HG03354 (cell line): ENCODE measurements around the gene SHISA6.

Experiments
- ATAC-seq: cut with Tn5 transposase; IDR thresholded peaks from one replicate; pipeline ENCODE4 v1.9.1; 2021; ENCODE audit warnings: mild to moderate bottlenecking; ENCODE audit not compliant: unreplicated experiment, poor library complexity, severe bottlenecking

Gene SHISA6

DNA sequence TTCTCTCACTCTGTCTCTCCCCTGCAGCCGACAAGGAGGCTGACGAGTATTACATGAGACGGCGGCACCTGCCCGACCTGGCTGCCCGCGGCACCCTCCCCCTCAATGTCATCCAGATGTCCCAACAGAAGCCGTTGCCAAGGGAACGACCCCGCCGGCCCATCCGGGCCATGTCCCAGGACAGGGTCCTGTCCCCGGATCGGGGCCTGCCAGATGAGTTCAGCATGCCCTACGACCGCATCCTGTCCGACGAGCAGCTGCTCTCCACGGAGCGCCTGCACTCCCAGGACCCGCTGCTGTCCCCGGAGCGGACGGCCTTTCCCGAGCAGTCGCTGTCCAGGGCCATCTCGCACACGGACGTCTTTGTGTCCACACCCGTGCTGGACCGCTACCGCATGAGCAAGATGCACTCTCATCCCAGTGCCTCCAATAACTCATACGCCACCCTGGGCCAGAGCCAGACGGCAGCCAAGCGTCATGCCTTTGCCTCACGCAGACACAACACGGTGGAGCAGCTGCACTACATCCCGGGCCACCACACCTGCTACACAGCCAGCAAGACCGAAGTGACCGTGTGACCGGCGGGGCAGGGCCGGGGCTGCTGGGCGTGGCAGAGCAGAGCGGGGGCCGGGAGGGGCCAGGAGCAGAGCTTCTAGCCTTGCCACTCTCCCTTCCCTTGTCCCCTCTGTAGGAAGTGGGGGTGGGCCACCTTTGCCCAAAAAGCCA is 316.9 kb downstream of the SHISA6 start:
- ATAC-seq, result no peak

DNA sequence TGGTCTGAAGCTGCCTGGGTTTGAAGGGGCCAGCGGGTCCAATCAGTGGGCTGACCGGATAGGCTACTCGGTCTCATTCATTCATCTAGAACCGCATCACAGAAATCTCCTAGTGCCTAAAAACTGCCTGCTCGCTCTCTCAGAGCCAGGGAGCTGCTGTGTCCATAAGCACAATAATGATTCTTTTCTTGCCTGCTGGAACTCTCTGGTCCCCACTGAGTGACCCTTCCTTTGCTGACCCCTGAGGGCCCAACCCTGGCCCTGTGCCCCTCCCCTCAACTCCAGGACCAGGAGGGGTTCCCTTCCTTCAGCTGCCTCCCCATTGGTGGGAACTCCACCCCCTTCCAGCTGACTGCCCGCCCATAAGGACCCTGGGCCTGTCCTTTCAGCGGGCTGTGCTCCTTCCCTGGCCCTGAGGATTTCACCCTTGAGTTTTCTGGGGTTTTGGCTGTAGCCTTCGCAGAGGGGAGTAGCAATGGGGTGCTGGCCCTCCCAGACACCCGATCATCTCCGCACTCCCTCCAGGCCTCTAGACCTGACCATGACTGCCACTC is 317.7 kb downstream of the SHISA6 start:
- ATAC-seq, result no peak

DNA sequence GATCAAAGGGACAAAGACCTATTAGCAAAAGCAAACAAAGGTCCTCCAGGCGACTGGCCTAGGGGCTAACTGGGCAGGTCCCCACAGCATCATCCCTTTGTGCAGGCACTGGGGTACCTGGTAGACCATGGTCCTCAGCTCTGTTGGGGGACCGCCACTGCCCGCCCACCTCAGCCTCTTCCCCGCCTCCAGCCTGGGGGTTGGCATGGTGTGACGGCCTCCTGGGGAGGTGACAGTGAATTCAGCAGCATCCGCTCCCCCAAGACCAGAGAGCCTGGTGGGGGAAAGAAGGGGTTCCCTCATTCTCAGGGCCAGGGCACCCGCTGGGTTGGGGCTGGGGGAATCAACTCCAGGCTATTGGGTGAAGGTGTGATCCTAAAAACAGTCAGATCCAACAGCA is 318.6 kb downstream of the SHISA6 start:
- ATAC-seq, result no peak

DNA sequence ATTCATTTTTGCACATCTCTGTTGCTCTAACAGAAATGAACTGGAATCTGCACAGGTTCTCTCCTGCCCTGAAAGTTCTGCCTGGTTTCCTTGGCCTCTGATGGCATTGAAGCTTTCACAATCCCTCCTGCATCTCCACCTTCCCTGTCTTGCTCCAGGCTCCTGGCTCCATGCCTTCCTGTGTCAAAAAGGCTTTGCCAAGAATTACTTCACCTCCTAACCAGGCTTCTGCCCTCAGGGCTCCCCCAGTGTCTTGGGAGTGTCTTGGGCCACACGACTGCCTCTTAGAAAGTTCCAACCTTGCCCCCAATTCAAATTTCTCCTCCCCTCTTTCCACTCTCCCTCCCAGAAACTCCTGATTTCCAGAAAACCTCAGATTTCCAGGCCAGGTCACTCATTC is 320.3 kb downstream of the SHISA6 start:
- no peak for ATAC-seq

DNA sequence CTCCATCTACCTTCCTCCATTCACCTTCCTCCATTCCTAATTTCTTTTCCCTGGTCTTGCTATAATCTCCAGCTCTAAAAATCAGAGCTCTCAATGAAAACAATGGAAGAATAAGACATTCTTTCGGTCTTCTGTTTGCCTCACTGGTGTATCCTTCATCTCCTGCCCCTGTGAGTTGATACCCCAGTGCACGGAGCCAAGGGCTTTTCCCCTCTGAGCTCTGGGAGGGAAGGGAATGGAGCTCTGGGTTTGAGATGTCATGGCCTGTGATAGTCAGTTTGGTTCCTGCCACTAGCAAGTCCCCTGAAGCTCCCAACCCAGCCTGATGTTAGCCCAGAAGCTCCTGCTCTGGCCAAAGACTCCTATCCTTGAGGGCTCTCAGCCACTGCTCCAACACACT is 320.7 kb downstream of the SHISA6 start:
- no peak for ATAC-seq

DNA sequence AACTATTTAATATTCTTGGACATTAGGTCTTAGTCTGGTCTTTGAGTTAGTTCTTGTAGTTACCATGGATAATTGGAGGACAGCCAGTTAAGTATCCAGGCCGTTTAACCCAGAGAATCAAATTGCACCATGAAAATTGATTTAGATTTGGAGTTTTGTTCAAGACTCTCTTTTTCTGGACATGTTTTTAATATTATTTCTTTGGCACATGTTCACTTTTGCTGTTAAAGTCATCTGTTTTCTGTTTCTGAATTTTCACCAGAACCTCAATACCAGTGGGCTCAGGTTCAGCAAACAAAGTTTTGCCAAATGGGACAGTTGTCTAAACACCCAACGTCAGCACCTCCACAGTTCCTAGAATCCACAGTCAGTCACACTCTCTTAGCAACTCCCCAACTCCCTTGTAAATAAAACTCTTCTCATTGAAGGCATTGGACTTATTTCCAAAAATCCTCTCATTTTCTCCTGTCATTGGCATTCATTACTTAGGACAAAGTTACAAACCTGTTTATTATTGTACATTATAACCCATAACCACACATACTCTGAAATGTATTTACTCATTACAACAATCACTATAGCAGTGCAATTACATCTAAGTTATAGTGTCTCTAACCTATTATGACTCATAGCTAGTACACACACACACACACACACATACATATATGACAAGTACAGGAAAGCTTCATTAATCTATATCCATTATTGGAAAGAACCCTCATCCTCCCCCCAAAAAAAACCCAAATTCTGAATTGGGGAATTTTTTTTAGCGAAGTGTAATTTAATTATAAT is 323.8 kb downstream of the SHISA6 start:
- no peak for ATAC-seq

DNA sequence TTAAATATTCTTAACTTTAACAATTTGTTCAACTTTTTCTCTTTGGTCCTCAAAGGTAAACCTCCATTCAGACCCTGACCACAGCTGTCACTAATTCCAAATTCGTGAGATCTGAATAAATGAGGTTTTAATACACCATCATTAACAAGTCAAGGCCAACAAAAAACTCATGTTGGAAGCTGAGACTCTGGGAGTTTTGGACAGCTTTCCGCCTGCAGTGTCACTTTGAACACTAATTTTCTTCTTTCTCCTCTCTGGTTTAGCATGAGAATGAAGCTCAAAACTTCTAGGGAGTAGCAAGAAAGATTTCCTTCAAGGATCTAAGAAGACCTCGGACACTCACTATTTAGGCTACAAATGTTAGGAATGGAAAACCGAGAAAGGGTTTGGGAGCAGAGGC is 324.6 kb downstream of the SHISA6 start:
- ATAC-seq, result no peak

DNA sequence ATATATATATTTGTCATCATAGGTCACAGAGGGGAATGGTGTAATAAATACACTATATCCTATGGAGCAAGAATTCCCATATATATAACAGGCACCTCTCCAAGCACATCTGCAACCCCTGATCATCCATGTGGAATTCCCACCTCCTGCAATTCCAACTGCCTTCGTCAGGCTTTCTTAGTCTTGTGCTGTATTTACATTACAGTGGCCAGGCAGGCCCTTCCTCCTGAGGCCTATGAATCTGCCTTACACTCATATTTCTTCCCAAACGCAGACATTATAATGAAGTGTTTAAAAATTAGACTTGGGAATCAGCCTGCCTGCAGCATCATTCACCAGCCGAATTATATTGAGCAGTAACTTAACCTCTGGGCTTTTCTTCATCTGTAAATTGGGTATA is 338.0 kb downstream of the SHISA6 start:
- ATAC-seq, result no peak

DNA sequence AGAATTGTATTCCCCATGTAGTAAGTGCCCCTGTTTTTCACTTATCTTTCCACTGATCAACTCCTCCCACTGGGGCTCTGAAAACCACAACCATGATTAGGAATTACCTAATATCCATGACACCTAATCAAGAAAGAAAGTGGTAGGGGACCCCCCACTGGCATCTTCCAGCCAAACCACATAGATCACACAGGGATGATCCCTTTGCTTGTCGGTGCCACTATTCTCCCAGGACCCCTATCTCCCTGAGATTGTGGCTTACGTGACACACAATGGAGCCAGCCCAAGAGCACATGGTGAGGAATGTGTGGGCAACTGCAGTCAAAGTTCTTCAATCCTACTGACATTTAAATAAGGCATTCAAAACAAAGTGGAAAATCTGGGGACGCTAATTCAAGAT is 339.7 kb downstream of the SHISA6 start:
- no peak for ATAC-seq

DNA sequence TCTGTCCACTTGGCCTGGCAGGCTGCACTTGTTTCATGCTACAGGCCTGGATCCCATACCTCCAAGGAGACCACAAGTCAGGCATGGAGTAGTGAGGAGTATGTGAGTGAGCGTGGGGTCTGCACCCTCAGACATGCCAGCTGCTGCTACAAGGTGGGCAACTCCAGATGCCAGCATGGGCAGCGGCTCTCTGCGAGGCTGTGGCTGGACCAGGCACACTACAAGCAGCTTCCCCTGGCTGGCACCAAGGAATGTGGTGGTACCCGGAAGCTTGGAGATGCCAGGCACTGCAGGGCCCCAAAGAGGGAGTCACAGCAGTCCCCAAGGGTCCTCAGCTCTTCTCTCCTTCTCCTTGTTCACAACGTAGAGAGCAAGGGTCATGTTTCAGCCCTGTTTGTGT is 341.2 kb downstream of the SHISA6 start:
- no peak for ATAC-seq

DNA sequence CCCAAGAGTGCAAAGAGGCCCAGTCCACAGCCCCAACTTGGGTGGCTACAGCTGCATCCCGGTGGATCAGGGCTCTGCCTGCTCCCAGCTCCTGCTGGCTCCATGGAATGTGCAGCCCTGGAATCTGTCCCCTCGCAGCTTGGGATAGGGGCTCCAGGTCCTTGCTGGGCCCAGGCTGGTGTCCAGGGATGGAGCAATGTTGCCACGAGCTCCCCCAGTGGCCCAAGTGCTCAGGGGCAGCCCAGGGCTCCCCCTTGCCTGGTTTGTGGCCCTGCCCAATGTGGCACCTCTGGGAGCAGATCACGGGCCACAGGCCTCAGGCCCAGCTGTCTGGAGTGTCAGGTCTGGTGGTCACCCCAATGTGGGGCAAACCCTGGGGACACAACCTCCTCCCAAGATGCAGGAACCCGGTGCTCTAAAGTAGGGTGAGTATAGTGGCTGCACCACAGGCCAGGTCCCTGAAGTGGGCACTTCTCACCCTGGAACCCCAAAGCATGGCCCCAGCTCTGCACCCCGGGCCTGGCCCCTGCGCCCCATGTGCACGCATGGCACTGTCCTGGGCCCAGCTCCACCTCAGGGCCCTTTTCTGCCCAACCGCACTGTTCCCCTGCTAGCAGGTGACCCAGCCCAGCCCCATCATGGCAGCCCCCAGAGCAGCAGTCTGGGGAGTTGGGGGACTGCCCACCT is 342.4 kb downstream of the SHISA6 start:
- ATAC-seq, result no peak

DNA sequence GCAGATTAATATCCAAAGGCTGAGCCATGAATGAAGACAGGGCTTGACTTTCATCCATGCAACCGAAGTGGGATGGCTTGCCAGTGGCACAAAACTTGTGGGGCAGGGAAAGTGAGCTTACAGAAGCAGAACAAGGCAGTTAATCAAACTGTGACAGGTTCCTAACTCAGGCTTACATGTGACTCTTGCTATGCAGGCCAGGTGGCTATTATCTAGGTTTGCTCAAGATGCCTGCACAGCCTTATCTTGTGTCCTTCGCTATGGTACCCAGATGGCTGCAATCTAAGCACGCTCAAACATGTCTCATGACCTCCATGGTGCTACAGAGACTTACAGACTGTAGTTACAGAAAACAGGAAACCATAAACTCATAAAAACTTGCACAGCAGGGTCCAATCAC is 348.7 kb downstream of the SHISA6 start:
- ATAC-seq, result no peak

DNA sequence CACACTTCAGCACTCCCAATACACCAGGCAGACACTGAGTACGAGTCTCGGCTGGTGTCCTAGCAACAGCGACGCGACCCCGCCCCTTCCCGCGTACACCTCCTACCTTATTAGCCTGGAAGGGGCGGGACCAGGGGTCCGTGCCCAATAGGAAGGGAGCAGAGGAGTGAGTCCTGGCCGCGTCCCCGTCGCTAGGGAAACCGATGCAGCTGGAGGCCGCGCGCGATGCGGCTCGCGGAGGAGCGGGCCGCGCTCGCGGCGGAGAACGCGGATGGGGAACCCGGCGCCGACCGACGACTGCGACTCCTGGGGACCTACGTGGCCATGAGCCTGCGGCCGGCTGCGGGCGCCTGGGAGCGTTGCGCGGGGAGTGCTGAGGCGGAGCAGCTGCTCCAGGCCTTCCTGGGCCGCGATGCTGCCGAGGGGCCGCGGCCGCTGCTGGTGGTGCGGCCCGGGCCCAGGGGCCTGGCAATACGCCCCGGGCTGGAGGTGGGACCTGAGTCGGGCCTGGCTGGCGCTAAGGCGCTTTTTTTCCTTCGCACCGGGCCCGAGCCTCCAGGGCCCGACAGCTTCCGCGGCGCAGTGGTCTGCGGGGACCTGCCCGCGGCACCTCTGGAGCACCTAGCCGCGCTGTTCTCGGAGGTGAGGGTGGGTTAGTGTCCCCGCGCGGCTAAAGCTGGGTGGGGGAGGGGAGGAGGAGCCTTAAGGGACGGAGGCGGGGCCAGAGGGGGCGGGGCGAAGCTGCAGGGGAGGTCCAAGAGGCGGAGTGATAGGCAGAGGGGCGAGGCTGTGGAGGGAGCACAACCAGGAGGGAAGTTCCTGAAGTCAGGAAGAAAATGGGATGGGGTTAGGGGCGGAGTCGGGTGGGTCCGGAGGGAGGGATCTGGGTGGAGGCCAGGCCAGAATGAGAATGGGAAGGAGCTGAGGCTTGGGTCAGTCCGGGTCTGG is 357.5 kb downstream of the SHISA6 start, which contains the start of gene DNAH9:
TSS of gene DNAH9 (plus strand) at position 197 of the 948 bp plus-strand sequence. CDS start at position 226, 29 bp downstream.
- ATAC-seq, result no peak

DNA sequence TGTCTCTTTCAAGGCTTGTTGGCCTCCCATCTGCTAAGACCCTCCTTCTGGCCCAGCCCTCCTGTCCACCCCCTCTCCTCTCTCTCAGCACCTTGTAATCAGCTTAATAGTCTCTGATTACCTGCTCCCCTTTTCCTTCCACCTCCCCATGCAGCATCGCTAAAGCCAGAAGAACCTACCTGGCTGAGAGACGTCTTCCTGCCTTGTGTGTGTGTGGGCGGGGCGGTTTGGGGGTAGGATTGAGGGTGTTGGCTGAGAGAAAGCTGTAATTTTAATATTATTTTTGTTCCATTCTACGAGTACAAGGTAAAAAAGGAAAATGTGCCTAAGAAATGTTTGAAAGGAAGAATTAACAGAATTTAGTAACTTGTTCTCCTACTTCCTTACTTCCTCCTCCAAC is 360.6 kb downstream of the SHISA6 start:
- no peak for ATAC-seq

DNA sequence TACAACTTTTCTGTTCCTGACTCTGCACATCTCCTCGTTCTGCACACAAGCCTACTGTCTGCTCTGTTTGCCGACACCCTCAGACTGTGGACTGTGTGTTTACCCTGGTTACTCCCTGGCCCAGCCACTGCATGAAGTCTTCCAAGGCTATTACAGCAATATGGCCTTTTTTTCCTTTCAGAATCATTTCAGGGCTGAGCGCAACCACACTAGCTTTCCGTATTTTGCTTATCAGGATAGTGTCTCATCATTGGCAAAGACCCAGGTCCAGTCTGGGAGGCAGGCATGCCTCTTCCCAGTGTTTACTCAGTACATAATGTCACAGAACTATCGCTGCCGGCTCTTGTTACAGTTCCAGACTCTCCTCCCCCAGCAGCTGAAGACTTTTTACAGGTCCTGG is 367.4 kb downstream of the SHISA6 start:
- no peak for ATAC-seq

DNA sequence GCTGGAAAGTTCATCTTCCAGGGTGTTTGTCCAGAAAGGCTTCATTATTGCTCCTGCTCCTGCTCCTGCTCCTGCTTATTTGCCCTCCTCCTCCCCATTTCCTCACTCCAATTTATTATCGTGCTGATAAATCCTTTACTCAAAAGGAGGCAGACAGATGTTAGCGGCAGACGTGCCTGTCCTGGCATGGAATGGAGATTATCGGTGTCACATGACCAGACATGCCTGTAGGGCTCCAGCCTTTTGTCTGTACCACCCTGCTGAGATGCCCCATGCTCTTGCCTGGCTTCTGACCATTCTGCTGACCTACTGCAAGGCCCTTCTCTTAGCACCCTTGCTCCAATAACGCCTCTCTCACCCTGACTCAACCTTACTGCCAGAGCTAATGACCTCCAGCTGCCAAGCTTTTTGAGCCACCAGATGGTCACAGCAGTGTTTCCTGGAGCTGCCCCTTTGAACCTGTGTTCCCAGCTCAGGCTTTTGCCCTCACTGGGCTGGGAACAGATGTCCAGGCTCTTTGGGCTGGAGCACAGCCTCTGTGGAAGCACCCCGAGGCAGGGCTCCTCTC is 370.1 kb downstream of the SHISA6 start:
- ATAC-seq, result no peak

DNA sequence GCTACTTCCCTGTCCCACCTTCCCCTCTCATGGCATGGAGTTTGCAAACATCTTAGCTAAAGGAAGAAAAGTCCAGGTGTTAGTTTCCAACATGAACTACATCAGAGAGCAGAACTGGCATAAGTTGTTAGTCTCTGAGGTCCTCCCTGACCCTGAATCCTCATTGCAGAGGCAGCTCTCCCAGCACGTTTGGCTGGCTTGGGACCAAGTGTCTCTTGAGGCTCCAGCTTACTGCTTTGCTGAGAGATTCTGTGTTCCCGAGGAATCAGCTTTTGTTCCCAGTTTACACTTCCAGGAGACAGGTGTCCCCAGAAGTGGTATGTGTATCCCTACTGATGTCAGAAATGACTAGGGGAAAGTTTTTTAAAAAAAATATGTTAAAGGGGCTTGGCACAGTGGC is 371.9 kb downstream of the SHISA6 start:
- no peak for ATAC-seq
